ENCODE results near the gene RP2.

- TF ChIP-seq POLR2AphosphoS5 (IDR thresholded peaks at IDR 0.05; ENCODE audit: insufficient read depth in 1 of 2, low read depth in 1 of 2) (no peak), POLR2A (IDR thresholded peaks at IDR 0.05) (no peak), CTCF (IDR thresholded peaks at IDR 0.05) (no peak)
These were observed 45.4 kb downstream of the RP2 start for GRCh38 chrX:46882266-46882665.
